Right lobe of liver (tissue), 4 donors: ENCODE data around the gene ERCC6L.

ENCODE experiments used
- POLR2A ChIP-seq: fragments of 450-650 bp; IDR thresholded peaks from one replicate; pipeline ENCODE4 v1.6.1; 2017; ENCODE audit warnings: antibody characterized with exemption, mild to moderate bottlenecking
- TF ChIP-seq, protein P1 (sequence below), 4 donors: fragments of 200-600 bp in 3 of 4; fragments of 450-650 bp in 1 of 4; IDR thresholded peaks; one replicate each; pipeline versions ENCODE4 v1.5.1 to v1.8.0; 2016 to 2022; ENCODE audit warnings: antibody characterized with exemption in 4 of 4, mild to moderate bottlenecking in 2 of 4
- donor health status: DM: no; HTN: no; CAD: no.
- donor health status: DM: no; HTN: no; CAD: no.
- donor health status: DM: no; HTN: yes; CAD: no.

- TF ChIP-seq, protein P1, sequence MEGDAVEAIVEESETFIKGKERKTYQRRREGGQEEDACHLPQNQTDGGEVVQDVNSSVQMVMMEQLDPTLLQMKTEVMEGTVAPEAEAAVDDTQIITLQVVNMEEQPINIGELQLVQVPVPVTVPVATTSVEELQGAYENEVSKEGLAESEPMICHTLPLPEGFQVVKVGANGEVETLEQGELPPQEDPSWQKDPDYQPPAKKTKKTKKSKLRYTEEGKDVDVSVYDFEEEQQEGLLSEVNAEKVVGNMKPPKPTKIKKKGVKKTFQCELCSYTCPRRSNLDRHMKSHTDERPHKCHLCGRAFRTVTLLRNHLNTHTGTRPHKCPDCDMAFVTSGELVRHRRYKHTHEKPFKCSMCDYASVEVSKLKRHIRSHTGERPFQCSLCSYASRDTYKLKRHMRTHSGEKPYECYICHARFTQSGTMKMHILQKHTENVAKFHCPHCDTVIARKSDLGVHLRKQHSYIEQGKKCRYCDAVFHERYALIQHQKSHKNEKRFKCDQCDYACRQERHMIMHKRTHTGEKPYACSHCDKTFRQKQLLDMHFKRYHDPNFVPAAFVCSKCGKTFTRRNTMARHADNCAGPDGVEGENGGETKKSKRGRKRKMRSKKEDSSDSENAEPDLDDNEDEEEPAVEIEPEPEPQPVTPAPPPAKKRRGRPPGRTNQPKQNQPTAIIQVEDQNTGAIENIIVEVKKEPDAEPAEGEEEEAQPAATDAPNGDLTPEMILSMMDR (IDR thresholded peaks at IDR 0.05), result no peak
- TF ChIP-seq POLR2A, result no peak
These were observed 73.3 kb downstream of the ERCC6L start for GRCh38 chrX:72165551-72165950.
